Measurements from ENCODE around the gene KSR2. TPM values are rescaled to one million over a fixed set of nuclear protein-coding genes. Genes with fewer than 3 reads are reported as not detected.
"Not testable (repeated sequence)": the region's sequence is repeated elsewhere in the genome, so short reads cannot be mapped to it uniquely, and the experiment has no call there.

KSR2 gene
- total and polyA plus RNA-seq, 2 of the 13 experiments (the other 11 are each of a cell fraction or from before 2014, with no cell fraction given): 0.02 TPM; not detected in 1

DNA sequence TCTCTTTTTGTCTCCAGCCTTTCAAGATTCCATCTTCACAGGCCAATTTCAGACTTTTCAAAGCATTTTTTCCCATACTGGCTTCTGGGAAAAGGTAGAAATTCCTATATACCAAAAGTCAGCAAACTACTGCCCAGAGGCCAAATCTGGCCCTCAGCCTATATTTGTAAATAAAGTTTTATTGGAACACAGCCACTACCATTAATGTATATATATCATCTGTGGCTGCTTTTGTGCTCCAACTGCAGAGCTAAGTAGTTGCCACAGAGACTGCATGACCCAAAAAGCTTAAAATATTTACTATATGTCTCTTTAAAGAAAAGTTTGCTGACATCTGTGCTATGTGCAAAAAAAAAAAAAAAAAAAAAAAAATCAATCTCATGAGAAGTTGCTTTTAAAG lies 76.3 kb downstream of the KSR2 start (continued):
- TF ChIP-seq RERE (CRISPR knock-in tag; IDR thresholded peaks at IDR 0.05; ENCODE audit: low read depth) (no peak), ZNF335 (CRISPR knock-in tag; IDR thresholded peaks at IDR 0.05) (no peak), SALL2 (CRISPR knock-in tag; IDR thresholded peaks at IDR 0.05) (no peak), ZBTB3 (CRISPR knock-in tag; IDR thresholded peaks at IDR 0.05; ENCODE audit: borderline replicate concordance, low read depth) (no peak), FOXK2 (IDR thresholded peaks at IDR 0.05) (no peak), PTBP1 (IDR thresholded peaks at IDR 0.05; ENCODE audit: low read depth, low read length, poor library complexity, severe bottlenecking) (no peak), ZNF546 (CRISPR knock-in tag; conservative IDR thresholded peaks at IDR 0.05) (no peak)
- TF ChIP-seq, protein P1, sequence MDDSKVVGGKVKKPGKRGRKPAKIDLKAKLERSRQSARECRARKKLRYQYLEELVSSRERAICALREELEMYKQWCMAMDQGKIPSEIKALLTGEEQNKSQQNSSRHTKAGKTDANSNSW (CRISPR knock-in tag; IDR thresholded peaks at IDR 0.05; ENCODE audit: borderline replicate concordance): no peak

- H4K20me1 ChIP-seq (ENCODE audit: insufficient read depth, low read length); H3K27me3 ChIP-seq (ENCODE audit: control insufficient read depth in 1 of 2, insufficient read depth in 2 of 2, low read length in 2 of 2); H3K27ac ChIP-seq (ENCODE audit: extremely low read length, insufficient read depth, low read length); CTCF ChIA-PET (ENCODE audit: low intra/inter-chr PET ratio, low total read pairs); DNase-seq (ENCODE audit: low spot score); H3K79me2 ChIP-seq (ENCODE audit: insufficient read depth, low read length); intact Hi-C loops (cut with micrococcal nuclease; ENCODE audit: unreplicated experiment); H3K4me1 ChIP-seq (ENCODE audit: insufficient read depth, low read length); ATAC-seq; FAIRE-seq; H2AFZ ChIP-seq (ENCODE audit: low read length); H3K4me2 ChIP-seq (ENCODE audit: low read depth, low read length); H3K4me3 ChIP-seq (replicated peaks in 1 of 3; ENCODE audit: insufficient read depth in 1 of 3, low read depth in 2 of 3, low read length in 3 of 3); H3K36me3 ChIP-seq (replicated peaks in 1 of 2; ENCODE audit: control insufficient read depth in 1 of 2, insufficient read depth in 2 of 2, low read length in 2 of 2); H3K9me3 ChIP-seq (ENCODE audit: low read length); POLR2A ChIA-PET; H3K9ac ChIP-seq (ENCODE audit: insufficient read depth, low read depth, low read length); BruUV-seq (replicated peaks); in situ Hi-C loops (cut with HindIII; ENCODE audit: extremely low pct_ligation_motif_present, low pct_unique_long_range_greater_than_20kb): not testable (repeated sequence)
- 56% methylated on average over 3 of the region's 3 CpGs for WGBS (ENCODE audit: low lambda C conversion rate)
Measured at GRCh38 chr12:117891265-117891664, 77.5 kb downstream of the KSR2 start.

All from HepG2 (cell line).